ELR (cell line): Measurements from ENCODE around the gene AQR.
"Not testable (repeated sequence)": the region's sequence is repeated elsewhere in the genome, so short reads cannot be mapped to it uniquely, and the experiment has no call there.

Experiments used
- DNase-seq: peaks from one replicate; pipeline ENCODE4 v3.0.0-alpha.2; 2015; ENCODE audit warnings: low read depth

The AQR gene

DNA sequence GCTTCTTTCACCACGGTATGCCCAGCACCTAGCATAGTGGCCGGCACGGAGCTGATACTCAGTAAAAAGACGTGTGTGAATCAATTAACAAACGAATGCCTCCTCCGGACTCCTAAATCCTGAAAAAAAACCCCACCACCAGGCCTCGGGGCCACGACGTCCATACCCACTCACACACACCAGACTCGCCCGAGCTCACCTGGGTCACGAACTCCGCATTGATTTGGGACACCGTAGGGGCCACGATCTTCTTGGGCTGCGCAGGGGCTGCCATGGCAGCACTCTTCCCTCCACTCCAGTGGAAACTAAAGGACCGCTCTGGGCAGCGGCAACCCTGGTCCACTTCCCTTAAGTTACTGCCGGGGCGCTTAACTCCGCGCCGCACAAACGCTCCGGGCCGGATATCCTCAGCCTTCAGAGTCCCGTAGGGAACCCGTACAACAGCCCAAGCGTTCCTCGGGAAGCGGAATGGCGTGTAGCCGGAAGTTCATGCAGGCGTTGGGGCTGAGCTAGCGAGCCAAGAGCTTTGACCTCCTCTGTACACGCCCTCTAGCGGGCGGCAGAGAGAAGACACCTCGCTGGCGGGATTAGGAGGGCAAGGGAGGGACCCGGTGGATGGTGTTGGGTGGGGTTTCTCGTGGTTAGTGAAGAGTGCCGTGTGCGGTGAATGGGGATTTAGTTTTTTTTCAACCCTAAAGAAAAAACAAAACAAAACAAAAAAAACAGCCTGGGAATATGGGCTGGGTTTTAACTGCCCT lies at the start of gene AQR:
Gene AQR, minus strand, starts transcription at position 403 of the 758 bp plus-strand sequence. Its CDS starts 129 bp downstream, at position 274.
- DNase-seq: peak; percentile 98

DNA sequence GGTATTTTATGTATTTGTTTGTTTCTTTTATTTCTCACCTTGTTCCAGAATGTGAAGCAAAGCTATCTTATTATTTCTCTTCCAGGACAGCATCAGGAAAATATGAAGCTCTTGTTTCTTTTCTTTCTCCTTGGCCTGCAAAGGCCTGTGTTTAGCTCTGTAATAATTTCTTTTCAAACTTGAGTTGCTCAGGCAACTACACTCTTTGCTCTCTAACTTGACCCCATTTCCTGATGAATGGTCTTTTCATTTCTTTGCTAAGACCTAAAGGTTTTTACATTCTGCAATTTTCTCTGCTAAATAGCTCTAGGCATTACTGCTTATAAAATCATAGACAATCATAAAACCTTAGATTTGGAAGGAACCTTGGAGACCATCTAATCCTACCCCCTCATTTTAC lies 44.7 kb upstream of the AQR start:
- no peak for DNase-seq

DNA sequence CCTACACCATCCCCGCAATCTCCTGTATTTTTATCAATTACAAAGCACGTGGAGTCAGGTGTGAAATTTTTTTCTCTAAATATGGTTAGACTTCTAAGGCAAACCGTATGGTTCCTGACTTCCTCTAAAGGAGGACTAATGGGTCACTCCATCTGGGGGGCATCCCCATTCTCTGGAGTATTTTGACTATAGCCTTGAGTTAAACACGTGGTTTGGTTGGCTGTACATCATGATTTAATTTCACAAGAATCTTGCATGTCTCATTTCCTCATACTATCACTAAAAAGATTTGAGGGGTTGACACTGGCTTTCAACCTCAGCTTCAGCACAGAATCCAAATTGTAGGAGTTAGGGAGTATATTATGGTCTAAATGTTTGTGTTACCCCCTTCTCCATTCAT lies 43.8 kb upstream of the AQR start:
- peak; percentile 37 for DNase-seq

DNA sequence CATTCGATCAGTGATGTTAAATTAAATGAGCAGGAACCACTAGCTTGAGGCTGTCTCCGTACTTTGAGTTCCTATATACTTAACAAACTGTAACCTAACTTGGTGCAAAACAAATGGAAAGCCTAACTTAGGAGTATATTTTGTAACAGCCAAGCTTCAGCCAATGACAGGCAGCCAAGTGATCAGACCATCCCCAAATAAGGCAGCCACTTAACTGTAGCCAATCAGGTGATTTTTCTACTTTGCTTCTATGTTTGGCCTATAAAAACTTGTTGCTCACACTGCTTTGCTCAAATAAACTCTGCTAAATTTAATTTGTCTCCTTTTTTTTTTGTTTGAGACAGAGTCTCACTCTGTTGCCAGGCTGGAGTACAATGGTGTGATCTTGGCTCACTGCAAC lies 37.9 kb upstream of the AQR start:
- no peak for DNase-seq

DNA sequence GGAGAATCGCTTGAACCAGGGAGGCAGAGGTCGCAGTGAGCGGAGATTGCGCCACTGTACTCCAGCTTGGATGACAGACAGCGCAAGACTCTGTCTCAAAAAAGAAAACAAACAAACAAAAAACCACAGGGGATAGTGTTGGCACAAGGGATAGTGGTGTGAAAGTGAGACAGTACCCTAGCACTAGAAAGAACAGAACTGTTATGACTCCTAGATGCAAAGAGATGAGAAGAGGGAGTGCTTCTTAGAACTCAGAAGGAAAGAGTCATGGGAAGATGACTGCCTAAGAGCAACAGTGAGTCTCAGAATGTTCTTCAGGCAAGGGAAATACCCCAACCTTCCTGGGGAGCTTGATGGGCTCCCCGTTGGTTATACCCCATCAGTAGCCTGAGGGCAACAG lies 36.4 kb upstream of the AQR start:
- no peak for DNase-seq

DNA sequence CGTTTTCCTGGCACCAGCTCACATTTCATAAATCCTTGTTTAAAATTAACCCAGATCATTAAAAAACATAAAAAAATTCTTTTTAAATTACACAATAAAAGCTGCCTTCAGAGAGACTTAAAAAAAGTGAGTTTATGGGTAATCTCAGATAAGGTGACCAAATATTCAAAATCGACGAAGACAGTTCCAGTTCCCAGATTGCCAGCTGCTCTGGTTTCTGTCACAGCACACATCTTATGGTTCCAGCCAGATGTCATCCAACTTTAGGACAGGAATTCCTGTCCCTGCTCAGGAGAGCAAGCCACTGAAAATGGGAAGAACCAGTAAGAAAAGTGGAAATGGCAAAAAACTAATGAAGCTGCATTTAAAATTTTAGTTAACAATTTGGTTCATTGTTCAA lies 34.4 kb upstream of the AQR start:
- no peak for DNase-seq

DNA sequence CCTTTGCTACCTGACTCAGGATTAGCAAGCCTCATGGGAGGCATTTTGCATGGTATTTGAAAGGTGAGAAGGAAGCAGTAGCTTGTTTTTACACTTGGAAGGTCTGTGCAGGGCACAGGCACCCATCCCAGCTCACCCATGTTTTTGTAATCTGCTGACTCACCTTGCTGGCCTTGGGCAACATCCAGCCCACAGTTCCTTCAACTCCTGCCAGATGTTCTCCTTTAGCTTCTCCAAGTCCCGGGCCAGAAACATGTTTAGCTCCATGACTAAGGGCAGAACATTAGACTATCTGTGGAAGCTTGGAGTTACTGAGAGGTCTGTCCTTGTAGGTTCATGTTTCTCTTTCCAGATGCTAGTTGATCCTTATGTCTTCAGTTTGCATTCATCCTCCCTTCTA lies 31.0 kb upstream of the AQR start:
- DNase-seq: peak; percentile 78

DNA sequence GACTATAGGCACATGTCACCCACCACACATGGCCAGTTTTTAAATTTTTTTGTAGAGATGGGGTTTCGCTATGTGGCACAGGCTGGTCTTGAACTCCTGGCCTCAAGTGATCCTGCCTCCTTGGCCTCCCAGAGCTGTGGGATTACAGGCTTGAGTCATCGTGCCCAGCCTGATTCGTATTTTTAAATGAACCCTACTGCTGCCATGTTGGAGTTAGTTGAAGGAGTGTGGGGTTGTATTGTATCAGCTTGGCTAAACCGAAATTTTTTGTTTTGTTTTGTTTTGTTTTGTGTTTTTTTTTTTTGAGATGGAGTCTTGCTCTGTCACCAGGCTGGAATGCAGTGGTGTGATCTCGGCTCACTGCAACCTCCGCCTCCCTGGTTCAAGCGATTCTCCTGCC lies 30.4 kb upstream of the AQR start:
- peak; percentile 12 for DNase-seq

DNA sequence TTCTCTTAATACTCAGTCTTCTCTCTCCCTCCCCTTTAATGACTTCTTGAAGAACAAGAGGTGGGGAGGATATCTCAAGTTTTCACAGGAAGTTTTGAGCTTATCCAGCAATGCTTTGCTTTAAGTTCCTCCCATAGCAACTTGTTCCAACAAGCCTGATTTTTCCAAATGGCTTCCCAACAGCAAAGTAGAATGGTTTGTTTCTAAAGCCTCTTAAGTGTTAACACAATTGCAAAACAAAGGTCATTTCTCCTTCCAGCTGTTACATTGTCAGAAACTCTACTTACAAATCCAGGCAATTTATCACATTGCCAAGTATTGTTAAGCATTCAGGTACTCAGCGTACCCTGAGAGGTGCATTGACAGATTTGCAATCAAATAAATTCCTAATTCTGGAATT lies 25.4 kb upstream of the AQR start:
- no peak for DNase-seq

DNA sequence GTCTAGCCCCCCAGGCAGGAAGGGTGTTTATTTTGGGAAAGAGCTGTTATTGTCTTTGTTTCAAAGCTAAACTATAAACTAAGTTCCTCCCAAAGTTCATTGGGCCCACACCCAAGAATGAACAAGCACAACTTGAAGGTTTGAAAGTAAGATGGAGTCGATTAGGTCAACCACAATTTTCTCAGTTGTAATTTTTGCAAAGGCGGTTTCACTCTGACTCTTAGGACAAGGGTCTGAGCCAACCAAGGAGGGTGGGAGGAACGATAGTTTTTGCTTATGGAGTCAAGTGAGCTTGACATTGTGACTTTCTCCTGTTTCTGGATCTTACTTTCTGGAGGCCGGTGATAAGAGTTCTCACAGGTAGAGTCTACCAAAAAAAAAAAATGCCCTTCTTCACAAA lies 24.3 kb upstream of the AQR start:
- DNase-seq: no peak

DNA sequence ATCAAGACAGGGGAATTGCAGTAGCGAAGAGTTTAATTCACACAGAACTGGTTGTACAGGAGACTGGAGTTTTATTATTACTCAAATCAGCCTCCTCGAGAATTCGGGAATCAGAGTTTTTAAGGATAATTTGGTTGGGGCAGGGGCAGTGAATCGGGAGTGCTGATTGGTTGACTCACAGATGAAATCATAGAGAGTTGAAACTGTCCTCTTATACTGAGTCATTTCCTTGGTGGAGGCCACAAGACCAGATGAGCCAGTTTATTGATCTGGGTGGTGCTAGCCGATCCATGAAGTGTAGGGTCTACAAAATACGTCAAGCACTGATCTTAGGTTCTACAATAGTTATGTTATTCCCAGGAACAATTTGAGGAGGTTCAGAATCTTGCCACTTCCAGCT lies 23.9 kb upstream of the AQR start:
- DNase-seq: peak; percentile 49

DNA sequence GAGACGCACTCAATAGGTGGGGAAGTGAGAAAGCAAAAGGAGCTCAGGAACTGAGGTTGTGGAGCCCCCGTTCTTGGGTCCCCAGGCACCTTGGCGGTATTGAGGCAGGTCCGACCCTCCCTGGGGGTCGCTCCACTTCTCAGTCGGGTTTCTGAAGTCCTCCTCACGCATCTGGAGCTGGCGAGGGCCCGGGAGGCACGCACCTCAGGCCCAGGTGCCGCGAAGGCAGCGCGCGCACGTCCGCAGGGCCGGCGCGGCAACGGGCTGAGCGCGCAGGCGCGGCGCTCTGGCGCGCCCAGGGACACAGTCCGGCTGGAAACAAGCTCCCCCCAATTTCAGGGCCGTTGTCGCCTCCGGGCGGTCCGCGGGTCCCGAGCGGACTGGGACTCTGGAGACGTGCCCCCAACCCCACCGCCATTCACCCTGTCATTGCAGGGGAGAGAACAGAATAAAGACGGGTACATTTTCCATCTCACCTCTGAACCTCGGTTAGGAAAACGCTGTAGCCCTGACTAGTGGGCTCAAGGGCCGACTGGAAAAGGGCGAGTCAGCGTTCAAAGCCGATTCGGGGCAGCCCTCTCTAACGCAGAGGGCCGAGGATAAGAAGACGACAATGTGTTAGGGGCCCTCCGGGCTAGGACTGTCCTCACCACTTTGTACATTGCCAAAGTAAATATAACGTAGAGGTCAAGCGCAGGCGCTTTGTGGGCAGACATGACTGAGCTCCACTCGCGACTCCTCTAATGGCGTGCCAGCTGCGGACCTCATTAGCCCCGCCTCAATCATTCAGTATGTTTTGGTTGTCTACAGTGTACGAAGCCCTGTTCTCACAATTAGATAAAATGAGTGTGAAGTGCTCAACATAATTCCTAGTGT lies 18.7 kb upstream of the AQR start, which contains the start of gene ZNF770:
Gene ZNF770, minus strand, starts transcription at position 261 of the 876 bp plus-strand sequence. CDS start 4,853 bp downstream, outside the sequence.
- DNase-seq: peak; percentile 74

DNA sequence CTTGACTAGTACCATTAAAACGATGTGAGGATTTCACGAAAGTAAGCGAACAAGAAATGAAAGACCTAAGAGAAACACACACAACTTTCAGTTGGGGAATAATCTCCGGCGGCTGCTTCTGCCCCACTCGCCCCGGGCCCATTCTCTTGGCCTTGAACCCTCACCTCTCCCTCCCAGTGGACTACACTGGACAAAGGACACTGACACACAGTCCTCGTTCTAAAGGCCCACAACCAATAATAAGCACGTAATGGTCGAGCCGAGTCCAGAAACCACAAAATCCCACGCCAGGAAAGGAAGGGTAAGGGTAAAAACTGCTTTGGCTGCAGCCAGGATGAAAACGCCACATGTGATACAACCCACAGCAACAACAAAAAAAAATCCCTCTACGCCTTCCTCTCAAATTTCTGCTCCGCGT lies 18.1 kb upstream of the AQR start:
- no peak for DNase-seq

DNA sequence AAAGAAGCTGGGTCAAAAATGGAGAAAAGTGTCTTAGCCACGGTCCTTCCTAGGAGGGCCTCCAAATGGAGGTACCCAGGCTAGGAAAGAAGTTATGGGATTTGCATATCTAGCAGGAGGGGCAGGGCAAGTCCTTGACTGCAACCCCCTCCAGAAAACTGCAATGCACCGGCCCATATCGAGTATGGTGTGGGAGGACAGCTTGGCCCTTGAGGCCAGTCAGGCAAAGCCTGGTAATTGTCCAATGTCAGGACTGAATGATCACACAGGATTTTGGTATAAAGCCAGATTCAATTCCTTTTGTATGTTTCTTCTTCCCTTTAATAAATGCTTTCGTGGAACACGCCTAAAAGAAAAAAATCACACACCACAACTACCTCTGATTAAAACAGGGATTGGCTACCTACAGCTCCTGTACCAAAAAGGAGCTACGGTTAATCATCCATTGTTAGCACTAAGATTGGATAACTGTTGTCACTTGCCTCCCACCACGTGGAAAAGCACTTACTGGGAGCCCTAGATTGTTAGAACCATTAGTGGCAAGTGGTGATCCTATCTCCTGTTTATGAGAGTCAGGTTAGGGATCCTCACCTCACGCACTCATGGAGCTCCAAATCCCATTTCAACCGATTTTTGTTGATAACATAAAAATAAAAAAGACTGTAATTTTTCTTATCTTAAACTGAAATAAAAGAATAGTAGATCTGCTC lies 17.4 kb upstream of the AQR start:
- DNase-seq: peak; percentile 23

DNA sequence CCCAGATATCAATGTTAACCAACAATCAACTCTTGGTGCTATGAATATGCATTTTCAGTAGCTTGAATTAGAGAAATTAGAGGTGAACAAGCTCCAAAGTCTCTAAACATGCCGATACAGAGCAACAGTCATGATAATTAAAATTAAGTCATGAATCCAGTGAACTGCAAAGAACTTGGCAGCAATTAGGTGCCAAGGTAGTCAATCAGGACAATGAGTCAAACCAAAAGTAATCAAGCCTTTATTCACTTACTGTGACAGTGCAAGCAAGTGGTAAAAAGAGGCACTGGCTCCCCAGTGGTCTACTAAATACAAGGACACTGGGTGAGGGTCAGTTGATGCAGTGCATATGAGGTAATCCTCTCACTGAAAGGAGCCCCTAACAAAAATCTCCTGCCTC lies 16.8 kb upstream of the AQR start:
- no peak for DNase-seq

DNA sequence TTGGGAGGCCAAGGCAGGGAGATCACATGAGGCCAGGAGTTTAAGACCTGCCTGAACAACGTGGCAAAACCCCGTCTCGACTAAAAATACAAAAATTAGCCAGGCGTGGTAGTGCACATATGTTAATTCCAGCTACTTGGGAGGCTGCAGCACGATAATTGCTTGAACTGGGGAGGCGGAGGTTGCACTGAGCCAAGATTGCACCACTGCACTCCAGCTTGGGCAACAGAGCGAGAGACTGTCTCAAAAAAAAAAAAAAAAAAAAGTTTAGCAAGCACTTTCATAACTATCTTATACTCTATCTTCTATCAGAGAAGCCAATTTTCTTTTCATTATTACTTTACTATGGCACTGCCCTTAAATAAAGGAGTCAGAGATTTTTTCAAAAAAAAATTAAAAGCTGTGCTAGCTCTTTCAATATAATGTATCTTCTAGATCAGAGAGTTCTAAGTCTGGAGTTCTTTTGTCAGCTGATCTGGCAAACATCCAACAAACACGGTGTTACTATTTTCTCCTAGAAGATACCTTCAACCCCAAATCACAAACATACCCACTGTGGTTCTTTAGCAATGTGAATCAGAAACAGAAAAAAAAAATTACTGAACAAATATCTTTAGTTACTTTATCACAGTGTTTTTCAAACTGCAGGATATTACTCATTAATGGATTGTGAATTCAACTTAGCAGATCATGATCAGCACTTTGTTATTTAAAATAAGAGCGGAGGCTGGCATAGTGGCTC lies 15.5 kb upstream of the AQR start:
- DNase-seq: peak; percentile 14

DNA sequence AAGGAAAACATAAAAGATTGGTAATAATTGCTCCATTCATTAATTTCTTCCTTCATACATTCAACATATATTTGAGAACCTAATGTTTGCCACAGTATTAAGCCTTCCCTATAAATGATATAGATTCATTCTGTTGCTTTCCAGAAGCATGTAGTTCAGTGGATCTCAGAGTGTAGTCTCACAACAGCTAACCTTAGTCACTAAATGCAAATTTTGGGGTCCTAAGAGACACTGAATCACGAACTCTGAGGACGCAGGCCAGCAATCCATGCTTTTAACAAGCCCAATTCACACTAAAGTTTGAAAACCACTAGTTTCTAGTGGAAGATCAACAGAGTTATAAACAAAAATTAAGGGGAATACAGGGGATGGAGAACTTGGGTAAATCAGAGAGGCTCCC lies 7.2 kb upstream of the AQR start:
- no peak for DNase-seq

DNA sequence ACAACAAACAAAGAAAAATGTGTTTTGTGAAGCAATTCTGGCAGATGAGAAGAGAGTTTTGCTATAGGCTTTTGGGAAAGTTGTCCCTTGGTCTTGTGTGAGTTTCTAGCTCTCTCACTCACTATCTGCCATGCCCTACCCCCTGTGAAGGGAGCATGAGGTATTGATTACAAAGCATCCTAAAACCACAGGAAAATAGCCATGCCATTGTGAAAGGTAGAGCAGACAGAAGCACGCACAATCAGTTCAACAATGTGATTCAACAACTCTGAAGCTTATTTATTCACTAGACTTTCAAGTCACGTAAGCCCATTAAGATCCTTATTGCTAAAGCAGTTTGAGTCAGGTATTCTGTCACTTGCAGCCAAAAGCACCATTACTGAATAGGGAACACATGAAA lies 6.5 kb upstream of the AQR start:
- no peak for DNase-seq

DNA sequence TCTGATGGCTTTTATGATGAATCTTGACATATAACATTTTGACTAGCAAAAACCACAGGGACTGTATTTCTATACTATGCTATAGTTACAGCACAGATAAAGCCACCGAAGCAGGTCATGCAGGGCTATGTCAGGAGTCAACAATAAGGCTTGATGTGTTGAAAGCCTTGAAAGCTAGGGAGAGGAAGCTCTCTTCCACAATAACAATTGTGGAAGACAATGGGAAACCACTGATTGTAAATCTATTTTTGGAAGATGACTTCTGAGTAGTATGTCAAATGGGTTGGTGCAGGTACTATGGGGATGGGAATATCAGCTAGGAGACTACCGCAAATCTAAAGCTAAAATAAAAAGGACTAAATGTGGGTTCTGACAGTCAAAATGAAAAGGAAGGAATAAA lies 4.0 kb upstream of the AQR start:
- DNase-seq: no peak

DNA sequence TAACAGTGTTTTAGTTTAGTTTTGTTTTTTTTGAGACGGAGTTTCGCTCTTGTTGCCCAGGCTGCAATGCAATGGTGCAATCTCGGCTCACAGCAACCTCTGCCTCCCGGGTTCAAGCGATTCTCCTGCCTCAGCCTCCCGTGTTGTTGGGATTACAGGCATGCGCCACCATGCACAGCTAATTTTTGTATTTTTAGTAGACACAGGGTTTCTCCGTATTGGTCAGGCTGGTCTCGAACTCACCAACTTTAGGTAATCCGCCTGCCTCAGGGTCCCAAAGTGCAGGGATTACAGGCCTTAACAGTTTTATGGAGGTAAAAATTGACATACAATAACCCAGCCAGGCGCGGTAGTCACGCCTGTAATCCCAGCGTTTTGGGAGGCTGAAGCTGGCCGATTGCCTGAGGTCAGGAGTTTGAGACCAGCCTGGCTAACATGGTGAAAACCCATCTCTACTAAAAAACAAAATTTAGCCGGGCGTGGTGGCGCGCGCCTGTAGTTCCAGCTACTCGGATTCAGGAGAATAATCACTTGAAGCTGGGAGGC lies 629 bp upstream of the AQR start:
- DNase-seq: not testable (repeated sequence)

DNA sequence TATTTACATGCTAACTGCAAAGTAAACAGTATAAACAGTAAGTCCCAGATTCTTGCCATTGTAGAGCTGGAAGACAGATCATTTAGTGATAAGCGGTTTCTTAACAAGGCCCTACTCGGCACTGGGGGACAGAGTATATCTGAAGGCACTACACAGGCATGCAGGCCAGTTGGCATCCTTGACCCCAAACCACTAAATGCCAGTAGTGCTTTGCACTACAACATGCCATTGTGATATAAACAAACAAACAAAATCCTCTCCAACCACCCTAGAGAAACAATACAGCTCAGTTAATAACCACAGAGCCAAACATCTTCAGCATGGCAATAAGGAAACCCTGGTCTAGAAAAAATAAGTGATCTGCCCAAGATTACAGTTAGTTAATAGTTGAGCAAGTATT lies 5.3 kb downstream of the AQR start:
- DNase-seq: no peak

DNA sequence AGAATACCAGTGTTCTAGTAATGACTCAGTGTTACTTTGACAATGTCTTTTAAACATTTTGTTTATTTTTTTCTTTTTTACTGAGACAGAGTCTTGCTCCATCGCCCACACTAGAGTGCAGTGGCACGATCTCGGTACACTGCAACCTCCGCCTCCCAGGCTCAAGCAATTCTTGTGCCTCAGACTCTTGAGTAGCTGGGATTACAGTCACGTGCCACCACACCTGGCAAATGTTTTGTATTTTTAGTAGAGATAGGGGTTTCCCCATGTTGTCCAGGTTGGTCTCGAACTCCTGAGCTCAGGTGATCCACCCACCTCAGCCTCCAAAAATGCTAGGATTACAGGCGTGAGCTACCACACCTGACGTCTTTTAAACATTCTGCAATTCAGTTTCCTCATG lies 15.7 kb downstream of the AQR start:
- no peak for DNase-seq
